GM19438 (cell line): ENCODE data around the gene DHX8.
A peak's percentile ranks its signal among the peaks of the same experiment; 100 is the strongest.

Experiments
- ATAC-seq: cut with Tn5 transposase; IDR thresholded peaks from one replicate; pipeline ENCODE4 v1.9.1; 2021; ENCODE audit warnings: low read depth; ENCODE audit not compliant: unreplicated experiment

Gene DHX8

GRCh38 chr17:43517615-43518386 lies 34.0 kb downstream of the DHX8 start:
- ATAC-seq: peak; percentile 61

GRCh38 chr17:43521389-43521788 lies 37.6 kb downstream of the DHX8 start:
- ATAC-seq: no peak

GRCh38 chr17:43524945-43525575 lies 41.3 kb downstream of the DHX8 start:
- ATAC-seq: no peak

GRCh38 chr17:43526886-43527648 lies 43.3 kb downstream of the DHX8 start:
- ATAC-seq: no peak

GRCh38 chr17:43528319-43528987 lies 44.7 kb downstream of the DHX8 start:
- ATAC-seq: no peak

GRCh38 chr17:43528988-43529814 lies 45.4 kb downstream of the DHX8 start:
- ATAC-seq: no peak

GRCh38 chr17:43529947-43530287 lies 46.1 kb downstream of the DHX8 start:
- ATAC-seq: no peak

GRCh38 chr17:43530288-43531081 lies 46.7 kb downstream of the DHX8 start:
- ATAC-seq: no peak

- no peak for ATAC-seq
Measured at GRCh38 chr17:43531082-43531378, 47.3 kb downstream of the DHX8 start.

- ATAC-seq: no peak
Measured at GRCh38 chr17:43531955-43532354, 48.2 kb downstream of the DHX8 start.

GRCh38 chr17:43532581-43532980 lies 48.8 kb downstream of the DHX8 start:
- no peak for ATAC-seq

- no peak for ATAC-seq
Measured at GRCh38 chr17:43533699-43534098, 49.9 kb downstream of the DHX8 start.

GRCh38 chr17:43534909-43535308 lies 51.1 kb downstream of the DHX8 start:
- ATAC-seq: no peak

- ATAC-seq: no peak
Measured at GRCh38 chr17:43536236-43536992, 52.6 kb downstream of the DHX8 start.

- ATAC-seq: no peak
Measured at GRCh38 chr17:43540821-43541674, 57.3 kb downstream of the DHX8 start.

GRCh38 chr17:43542859-43543258 lies 59.1 kb downstream of the DHX8 start:
- no peak for ATAC-seq

GRCh38 chr17:43543300-43543699 lies 59.5 kb downstream of the DHX8 start:
- no peak for ATAC-seq
